Tibial nerve (tissue), 3 donors: Measurements from ENCODE around the gene PKD2.

Experiments
- CTCF ChIP-seq, 5 experiments: fragments of 200-600 bp in 3 of 5; fragments of 450-650 bp in 2 of 5; sonication (generic) in 3 of 5; IDR thresholded peaks; one replicate each; pipeline ENCODE4 v1.5.1; 2016 to 2019; ENCODE audit warnings: antibody characterized with exemption in 5 of 5, mild to moderate bottlenecking in 3 of 5, moderate library complexity in 2 of 5
- POLR2A ChIP-seq, 2 donors: fragments of 450-650 bp; IDR thresholded peaks; one replicate each; pipeline ENCODE4 v1.6.1; 2017; ENCODE audit warnings: antibody characterized with exemption in 2 of 2, mild to moderate bottlenecking in 2 of 2, moderate library complexity in 2 of 2

GRCh38 chr4:88098993-88099752 is 91.7 kb downstream of the PKD2 start:
- TF ChIP-seq CTCF (IDR thresholded peaks at IDR 0.05) = no peak
- no peak for TF ChIP-seq POLR2A (IDR thresholded peaks at IDR 0.05)
